C4-2B (cell line): ENCODE data around the gene IL2RG.

ENCODE experiments used
- CTCF ChIP-seq: fragments of 450-650 bp; conservative IDR thresholded peaks from 2 replicates; pipeline ENCODE4 v1.5.1; 2017; ENCODE audit warnings: mild to moderate bottlenecking
- ZFX ChIP-seq: fragments of 450-650 bp; IDR thresholded peaks from 2 replicates; pipeline ENCODE4 v1.6.1; 2017

- TF ChIP-seq CTCF: no peak
- TF ChIP-seq ZFX: no peak
Observed at GRCh38 chrX:71068044-71068918, 43.1 kb downstream of the IL2RG start, which contains the start of gene SNX12.
